ENCODE measurements around the gene OR8B8.
"Not testable (repeated sequence)": the region's sequence is repeated elsewhere in the genome, so short reads cannot be mapped to it uniquely, and the experiment has no call there.

OR8B8 gene

GRCh38 chr11:124465368-124465767 lies 19.9 kb upstream of the OR8B8 start:
- H3K27ac ChIP-seq: no peak overlapping the region
- no peak overlapping the region for H2AFZ ChIP-seq (ENCODE audit: low read depth)
- no peaks in the 10 kb centered on the region for H3K79me2 ChIP-seq (ENCODE audit: insufficient read depth, low read depth)
- no peak overlapping the region for H3K4me2 ChIP-seq
- H3K4me3 ChIP-seq (IDR thresholded peaks at IDR 0.05; ENCODE audit: insufficient read depth, low read depth, low read length): no peak overlapping the region
- H3K27me3 ChIP-seq (ENCODE audit: insufficient read depth, low read depth): no peaks in the 10 kb centered on the region
- H3K4me1 ChIP-seq (ENCODE audit: low read depth, poor library complexity, severe bottlenecking): no peaks in the 10 kb centered on the region
- H4K20me1 ChIP-seq (ENCODE audit: insufficient read depth): no peaks in the 10 kb centered on the region
- H3K36me3 ChIP-seq (ENCODE audit: insufficient read depth): no peaks in the 10 kb centered on the region
- no peak overlapping the region for H3K9ac ChIP-seq
- no peak for TF ChIP-seq CTCF (conservative IDR thresholded peaks at IDR 0.05; ENCODE audit: low read depth, low read length)

GRCh38 chr11:124463990-124464389 lies 18.5 kb upstream of the OR8B8 start:
- Histone ChIP-seq H3K4me1 (ENCODE audit: low read depth, poor library complexity, severe bottlenecking) (no peaks in the 10 kb centered on the region), H3K27ac (no peak overlapping the region), H3K9ac (no peak overlapping the region), H4K20me1 (ENCODE audit: insufficient read depth) (no peaks in the 10 kb centered on the region), H3K4me3 (IDR thresholded peaks at IDR 0.05; ENCODE audit: insufficient read depth, low read depth, low read length) (no peak overlapping the region), H3K36me3 (ENCODE audit: insufficient read depth) (no peaks in the 10 kb centered on the region), H3K79me2 (ENCODE audit: insufficient read depth, low read depth) (no peaks in the 10 kb centered on the region), H3K27me3 (ENCODE audit: insufficient read depth, low read depth) (no peaks in the 10 kb centered on the region), H2AFZ (ENCODE audit: low read depth) (no peak overlapping the region), H3K4me2 (no peak overlapping the region)
- no peak for TF ChIP-seq CTCF (conservative IDR thresholded peaks at IDR 0.05; ENCODE audit: low read depth, low read length)

- Histone ChIP-seq H3K36me3 (ENCODE audit: insufficient read depth) (no peaks in the 10 kb centered on the region), H4K20me1 (ENCODE audit: insufficient read depth) (no peaks in the 10 kb centered on the region), H3K27me3 (ENCODE audit: insufficient read depth, low read depth) (no peaks in the 10 kb centered on the region), H3K27ac (no peak overlapping the region), H3K4me2 (no peak overlapping the region), H3K9ac (no peak overlapping the region), H3K4me1 (ENCODE audit: low read depth, poor library complexity, severe bottlenecking) (no peaks in the 10 kb centered on the region), H2AFZ (ENCODE audit: low read depth) (no peak overlapping the region), H3K4me3 (IDR thresholded peaks at IDR 0.05; ENCODE audit: insufficient read depth, low read depth, low read length) (no peak overlapping the region), H3K79me2 (ENCODE audit: insufficient read depth, low read depth) (no peaks in the 10 kb centered on the region)
- TF ChIP-seq CTCF (conservative IDR thresholded peaks at IDR 0.05; ENCODE audit: low read depth, low read length): no peak
Observed at GRCh38 chr11:124463324-124463723, 17.8 kb upstream of the OR8B8 start.

- H3K27ac ChIP-seq: no peak overlapping the region
- H3K4me3 ChIP-seq (IDR thresholded peaks at IDR 0.05; ENCODE audit: insufficient read depth, low read depth, low read length): no peak overlapping the region
- H3K9ac ChIP-seq: no peak overlapping the region
- no peaks in the 10 kb centered on the region for H3K4me1 ChIP-seq (ENCODE audit: low read depth, poor library complexity, severe bottlenecking)
- H4K20me1 ChIP-seq (ENCODE audit: insufficient read depth): no peaks in the 10 kb centered on the region
- no peak overlapping the region for H2AFZ ChIP-seq (ENCODE audit: low read depth)
- no peaks in the 10 kb centered on the region for H3K79me2 ChIP-seq (ENCODE audit: insufficient read depth, low read depth)
- H3K27me3 ChIP-seq (ENCODE audit: insufficient read depth, low read depth): no peaks in the 10 kb centered on the region
- no peak overlapping the region for H3K4me2 ChIP-seq
- no peaks in the 10 kb centered on the region for H3K36me3 ChIP-seq (ENCODE audit: insufficient read depth)
- TF ChIP-seq CTCF (conservative IDR thresholded peaks at IDR 0.05; ENCODE audit: low read depth, low read length): no peak
Observed at GRCh38 chr11:124460459-124460858, 15.0 kb upstream of the OR8B8 start.

- H3K27me3 ChIP-seq (ENCODE audit: insufficient read depth, low read depth); H4K20me1 ChIP-seq (ENCODE audit: insufficient read depth); H3K4me3 ChIP-seq (IDR thresholded peaks at IDR 0.05; ENCODE audit: insufficient read depth, low read depth, low read length); H3K4me1 ChIP-seq (ENCODE audit: low read depth, poor library complexity, severe bottlenecking); H3K27ac ChIP-seq; H3K36me3 ChIP-seq (ENCODE audit: insufficient read depth); H3K79me2 ChIP-seq (ENCODE audit: insufficient read depth, low read depth); H3K9ac ChIP-seq; H2AFZ ChIP-seq (ENCODE audit: low read depth); H3K4me2 ChIP-seq: not testable (repeated sequence)
Observed at GRCh38 chr11:124459379-124459778, 13.9 kb upstream of the OR8B8 start.

All from KMS-11 (cell line).